GM21515 (cell line): Measurements from ENCODE around the gene MLLT10.
"Not testable (repeated sequence)": the region's sequence is repeated elsewhere in the genome, so short reads cannot be mapped to it uniquely, and the experiment has no call there.

ENCODE experiments used
- ATAC-seq: cut with Tn5 transposase; IDR thresholded peaks from one replicate; pipeline ENCODE4 v1.9.1; 2021; ENCODE audit not compliant: unreplicated experiment

MLLT10 gene

DNA sequence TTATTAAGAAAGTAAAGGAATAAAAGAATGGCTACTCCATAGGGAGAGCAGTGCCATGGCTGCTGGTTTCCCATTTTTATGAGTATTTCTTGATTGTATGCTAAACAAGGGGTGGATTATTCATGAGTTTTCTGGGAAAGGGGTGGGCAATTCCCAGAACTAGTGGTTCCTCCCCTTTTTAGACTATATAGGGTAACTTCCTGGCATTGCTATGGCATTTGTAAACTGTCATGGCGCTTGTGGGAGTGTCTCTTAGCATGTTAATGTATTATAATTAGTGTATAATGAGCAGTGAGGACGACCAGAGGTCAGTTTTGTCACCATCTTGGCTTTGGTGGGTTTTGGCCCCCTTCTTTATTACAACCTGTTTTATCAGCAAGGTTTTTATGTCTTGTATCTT is 40.5 kb downstream of the MLLT10 start:
- ATAC-seq: not testable (repeated sequence)

DNA sequence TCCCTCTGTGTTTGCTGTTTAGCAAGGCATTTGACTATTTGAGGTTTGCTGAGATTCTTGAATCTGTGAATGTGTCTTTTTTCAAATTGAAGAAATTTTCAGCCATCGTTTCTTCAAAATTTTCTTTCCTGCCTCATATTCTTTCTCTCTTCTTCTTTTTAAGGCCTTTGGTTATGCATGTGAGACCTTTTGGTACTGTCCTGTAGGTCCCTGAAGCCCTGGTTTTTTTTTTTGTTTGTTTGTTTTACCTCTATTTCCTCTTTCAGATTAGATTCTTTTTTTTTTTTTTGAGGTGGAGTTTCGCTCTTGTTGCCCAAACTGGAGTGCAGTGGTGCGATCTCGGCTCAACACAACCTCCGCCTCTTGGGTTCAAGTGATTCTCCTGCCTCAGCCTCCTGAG is 45.3 kb downstream of the MLLT10 start:
- no peak for ATAC-seq

DNA sequence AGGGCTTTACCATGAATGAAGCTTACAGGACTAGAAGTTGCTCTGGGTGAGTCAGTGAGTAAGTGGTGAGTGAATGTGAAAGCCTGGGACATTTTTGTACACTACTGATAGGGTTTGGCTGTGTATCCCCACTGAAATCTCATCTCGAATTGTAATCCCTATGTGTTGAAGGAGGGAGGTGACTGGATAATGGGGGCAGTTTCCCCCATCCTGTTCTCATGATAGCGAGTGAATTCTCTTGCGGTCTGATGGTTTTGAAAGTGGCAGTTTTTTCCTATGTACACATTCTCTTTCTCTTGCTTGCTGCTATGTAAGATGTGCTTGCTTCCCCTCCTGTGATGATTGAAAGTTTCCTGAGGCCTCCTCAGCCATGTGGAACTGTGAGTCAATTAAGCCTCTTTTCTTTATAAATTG is 47.4 kb downstream of the MLLT10 start:
- ATAC-seq: peak; percentile 59

DNA sequence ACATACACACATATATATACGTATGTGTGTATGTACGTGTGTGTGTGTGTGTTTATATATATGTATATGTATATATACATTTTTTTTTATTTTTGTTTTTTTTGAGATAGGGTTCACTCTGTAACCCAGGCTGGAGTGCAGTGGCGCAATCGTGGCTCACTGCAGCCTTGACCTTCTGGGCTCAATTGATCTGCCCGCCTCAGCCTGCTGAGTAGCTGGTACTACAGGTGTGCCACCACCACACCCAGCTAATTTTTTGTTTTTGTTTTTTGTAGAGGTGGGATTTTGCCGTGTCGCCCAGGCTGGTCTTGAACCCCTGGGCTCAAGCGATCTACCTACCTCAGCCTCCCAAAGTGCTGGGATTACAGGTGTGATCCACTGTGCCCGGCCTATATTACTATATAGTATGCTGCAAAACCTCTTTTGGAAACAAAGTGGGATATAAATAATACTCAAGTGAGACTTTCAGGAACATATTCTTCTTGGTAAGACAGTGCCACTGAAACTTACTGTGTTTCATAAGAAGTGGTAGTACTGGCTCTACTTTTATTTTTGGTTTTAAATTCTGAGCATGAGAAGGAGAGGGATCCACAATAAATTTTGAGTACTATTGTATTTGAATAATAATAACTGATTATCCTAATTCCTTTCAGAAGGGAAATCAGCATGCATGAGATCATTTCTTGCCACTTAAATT is 51.0 kb downstream of the MLLT10 start:
- ATAC-seq: no peak

DNA sequence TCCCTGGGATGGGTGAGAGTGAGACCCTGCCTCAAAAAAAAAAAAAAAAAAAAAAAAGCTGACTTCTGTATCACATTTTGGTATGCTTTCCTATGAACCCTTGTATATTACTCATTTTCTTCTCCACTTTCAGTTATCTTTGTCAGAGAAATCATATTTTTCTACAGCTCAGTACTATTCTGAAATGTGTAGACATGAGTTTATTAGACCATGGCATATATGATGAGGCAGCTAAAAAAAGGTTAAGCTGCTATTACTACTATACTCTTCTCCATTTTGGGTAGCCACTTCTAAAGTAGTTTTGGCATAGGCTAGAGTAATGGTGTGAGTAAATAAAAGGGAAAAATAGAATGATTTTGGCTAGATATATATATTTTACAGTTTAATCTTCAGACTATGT is 53.4 kb downstream of the MLLT10 start:
- no peak for ATAC-seq

DNA sequence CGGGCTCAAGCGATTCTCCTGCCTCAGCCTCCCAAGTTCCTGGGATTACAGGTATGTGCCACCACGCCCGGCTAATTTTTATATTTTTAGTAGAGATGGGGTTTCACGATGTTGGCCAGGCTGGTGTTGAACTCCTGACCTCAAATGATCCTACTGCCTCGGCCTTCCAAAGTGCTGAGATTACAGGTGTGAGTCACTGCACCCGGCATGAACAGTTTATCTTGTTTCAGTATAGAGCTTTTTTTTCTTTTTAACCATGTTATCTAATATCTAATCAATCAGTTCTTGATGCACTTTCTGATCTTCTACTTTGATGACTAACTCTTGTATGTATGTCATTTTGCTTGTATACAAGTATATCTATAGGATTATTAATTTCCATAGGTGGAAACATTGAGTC is 54.1 kb downstream of the MLLT10 start:
- ATAC-seq: not testable (repeated sequence)

DNA sequence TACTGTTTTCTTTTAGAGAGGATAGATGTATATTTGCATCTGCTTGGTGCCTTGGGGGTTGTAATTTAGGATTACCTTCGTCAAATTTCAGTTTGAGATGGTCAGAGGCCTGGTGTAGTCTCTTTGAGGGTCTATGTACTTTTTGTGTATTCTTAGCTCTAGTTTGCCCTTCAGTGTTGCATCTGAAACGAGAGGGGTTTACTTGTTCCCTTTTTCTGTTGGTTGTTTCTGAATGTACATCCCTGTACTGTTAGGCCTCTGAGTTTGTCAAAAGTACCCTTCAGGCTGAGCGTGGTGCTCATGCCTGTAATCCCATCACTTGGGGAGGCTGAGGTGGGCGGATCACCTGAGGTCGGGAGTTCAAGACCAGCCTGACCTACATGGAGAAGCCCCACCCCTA is 60.0 kb downstream of the MLLT10 start:
- ATAC-seq: no peak

DNA sequence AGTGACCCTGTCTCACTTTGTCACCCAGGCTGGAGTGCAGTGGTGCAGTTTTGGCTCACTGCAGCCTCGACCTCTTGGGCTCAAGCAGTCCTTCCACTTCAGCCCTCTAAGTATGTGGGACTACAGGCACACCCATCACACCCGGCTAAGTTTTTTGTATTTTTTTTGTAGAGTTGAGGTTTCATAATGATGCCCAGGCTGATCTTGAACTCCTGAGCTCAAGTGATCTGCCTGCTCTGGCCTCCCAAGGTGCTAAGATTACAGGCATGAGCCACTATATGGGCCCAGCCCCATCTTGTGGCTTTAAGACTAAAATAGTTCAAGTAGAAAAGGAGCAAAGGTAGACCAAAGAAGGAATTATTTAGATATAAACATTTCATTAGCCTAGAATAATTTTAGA is 65.5 kb downstream of the MLLT10 start:
- ATAC-seq: no peak

DNA sequence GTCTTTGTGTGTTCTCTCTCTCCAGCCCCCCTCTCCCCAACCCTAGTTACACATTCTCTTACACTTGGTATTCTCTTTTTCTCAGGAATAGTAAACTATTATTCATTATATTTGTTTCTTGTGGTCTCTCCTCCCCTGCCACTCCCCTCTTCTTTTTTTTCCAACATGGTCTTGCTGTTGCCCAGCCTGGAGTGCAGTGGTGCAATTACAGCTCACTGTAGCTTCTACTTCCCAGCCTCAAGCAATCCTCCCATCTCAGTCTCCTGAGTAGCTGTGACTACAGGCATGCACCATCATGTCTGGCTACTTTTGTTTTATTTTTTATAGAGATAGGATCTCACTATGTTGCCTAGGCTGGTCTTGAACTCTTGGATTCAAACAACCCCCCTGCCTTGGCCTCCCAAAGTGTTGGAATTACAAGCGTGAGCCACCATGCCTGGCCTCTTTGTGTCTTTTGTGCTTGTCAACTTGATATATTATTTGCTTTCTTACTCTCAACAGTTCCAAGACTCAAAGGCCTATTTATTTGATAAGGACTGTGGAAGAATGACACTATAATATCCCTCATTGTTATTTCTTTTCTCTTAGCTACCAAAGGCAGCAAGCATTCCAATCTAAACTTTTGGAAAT is 66.9 kb downstream of the MLLT10 start:
- no peak for ATAC-seq

DNA sequence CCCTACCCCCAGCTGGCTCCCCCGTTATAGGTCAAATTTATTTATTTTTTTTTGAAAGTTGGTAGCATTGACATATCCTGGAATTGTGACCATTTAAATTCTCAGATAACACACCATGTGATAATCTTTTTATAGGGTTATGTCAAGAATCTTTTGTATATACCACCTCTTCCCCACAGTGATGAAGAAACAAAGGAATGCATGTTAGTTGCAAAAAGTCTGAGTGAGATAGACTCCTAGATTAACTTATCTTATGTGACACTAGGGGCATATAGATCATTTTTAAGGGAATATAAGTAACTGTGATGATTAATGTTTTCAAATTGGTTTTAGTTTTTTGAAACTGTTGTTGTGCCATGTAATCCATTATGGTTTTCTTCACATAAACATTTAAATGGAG is 68.3 kb downstream of the MLLT10 start:
- ATAC-seq: no peak

DNA sequence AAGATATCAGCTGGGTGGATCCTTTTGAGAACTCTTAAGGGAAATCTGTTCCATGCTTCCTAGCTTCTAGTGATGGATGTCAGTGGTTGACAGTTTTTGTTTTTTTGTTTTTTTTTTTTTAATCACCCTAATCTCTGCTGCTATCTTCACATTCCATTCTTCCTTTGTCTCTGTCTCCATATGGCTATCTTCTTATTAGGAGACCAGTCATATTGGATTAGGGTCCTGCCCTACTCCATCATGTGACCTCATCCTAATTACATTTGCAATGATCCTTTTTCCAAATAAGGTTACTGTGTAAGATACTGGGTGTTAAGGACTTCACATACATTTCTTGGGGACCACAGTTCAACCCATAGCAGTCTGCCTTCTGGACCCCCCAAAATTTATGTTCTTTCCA is 69.7 kb downstream of the MLLT10 start:
- ATAC-seq: no peak

DNA sequence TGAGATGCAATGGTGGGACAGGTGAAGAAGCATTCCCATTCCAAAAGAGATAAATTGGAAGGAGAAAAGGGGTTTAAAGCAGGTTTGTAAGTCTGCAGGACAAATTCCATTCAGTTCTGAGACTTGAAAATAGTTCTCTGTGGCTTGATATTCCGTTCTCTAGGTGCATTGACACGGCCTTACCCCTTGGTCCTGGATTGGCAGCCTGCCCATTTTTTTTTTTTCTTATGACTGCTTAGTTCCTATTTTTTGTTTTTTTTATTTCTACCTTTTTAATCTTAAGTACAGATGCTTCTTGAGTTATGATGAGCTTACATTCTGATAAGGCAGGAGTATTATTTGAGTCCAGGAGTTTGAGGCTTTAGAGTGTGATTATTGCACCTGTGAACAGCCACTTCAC is 70.6 kb downstream of the MLLT10 start:
- no peak for ATAC-seq

DNA sequence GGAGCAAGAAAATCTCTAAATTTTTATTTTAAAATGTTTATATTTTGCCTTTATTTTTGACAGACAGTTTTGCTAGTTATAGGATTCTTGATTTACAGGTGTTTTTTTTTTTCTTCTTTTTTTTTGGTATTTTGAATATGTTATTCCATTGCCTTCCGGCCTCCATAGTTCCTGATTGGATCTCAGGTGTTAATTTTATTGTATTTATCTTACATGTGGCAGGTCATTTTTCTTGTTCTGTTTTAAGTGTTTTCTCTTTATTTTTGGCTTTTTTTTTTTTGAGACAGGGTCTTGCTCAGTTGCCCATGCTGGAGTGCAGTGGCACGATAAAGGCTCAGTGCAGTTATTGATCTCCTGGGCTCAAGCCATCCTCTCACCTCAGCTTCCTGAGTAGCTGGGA is 73.9 kb downstream of the MLLT10 start:
- ATAC-seq: no peak

DNA sequence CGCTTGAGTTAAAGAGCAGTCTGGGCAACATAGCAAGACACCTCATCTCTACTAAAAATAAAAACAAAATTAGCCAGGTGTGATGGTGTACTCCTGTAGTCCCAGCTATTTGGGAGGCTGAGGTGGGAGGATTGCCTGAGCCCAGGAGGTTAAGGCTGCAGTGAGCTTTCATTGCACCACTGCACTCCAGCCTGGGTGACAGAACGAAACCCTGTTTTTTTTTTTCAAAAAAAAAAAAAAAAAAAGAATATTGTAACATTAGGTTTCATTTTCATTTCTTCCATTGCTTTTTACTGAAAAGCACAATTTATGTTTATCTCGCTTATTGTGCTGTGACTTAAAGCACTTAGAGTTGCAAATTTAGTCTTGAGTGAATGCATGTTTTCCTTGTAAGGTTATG is 80.0 kb downstream of the MLLT10 start:
- no peak for ATAC-seq

DNA sequence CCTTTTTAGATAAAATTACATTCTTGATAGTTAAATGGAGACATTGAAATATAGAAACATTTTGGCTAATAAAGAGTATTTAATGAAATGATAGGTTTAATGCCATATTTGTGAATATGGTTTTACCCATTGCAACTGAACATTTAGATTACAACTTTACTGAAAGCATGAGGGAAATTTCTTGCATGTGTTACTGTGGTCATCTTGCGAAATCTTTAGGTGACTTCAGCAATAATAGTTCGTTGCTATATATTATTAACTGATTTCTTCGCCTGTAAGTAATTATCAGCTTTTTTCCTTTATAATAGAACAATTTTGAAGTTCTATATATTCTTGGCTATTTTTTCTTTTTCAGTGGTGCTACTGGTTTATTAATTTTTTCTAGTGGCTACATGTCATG is 83.2 kb downstream of the MLLT10 start:
- no peak for ATAC-seq

DNA sequence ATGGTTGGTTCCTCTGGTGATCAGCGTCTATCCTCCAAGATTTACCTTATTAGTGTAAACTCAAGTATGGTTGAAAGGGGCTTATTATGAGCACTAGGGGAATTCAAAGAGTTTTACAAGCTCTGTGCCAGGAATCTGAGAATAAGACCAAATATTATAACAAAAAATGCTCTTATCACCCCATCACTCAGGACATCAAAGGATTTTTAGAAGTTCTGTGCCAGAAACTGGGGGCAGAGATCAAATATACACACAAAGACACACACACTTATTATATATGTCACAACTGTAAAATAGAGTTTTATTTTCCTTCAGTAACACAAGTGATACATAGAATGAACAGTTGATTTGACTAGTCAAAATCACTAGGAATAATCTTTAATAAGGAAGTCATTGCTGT is 89.3 kb downstream of the MLLT10 start:
- ATAC-seq: no peak

DNA sequence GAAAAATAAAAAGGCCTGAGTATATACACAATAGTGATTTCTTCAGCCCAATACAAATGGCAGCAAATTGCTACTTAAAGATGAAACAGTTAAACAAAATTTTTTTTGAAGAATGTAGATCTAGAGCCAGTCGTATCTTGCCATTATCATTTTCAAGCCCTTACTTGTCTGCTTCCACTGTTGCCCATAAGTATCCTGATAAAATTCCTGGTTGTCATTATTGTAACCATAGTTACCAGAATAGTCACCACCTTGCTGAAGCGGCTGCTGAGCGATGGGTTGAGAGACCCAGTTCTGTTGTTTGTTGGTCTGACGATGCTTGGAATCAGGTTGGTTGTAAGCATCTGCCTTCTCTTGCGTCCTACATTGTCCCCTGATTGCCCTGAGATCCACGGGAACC is 90.4 kb downstream of the MLLT10 start:
- ATAC-seq: not testable (repeated sequence)

DNA sequence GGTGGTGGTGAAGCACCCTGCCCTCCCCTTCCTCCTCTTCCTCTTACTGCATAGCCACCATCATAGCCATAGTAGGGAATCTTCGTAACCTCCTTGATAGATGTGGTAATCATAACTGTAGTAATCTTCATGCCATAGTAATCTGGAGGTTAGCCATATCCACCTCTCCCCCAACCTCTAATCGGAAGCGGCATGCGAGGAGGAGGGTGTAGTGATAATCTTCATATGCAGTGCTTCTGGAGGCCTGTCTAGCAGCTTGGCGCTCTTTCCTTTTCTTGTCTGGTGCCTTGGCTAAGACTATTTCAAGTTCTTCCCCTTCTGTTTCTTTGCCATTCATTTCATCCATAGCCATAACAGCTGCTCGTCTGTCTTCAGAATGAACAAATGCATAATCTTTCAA is 90.9 kb downstream of the MLLT10 start:
- no peak for ATAC-seq

DNA sequence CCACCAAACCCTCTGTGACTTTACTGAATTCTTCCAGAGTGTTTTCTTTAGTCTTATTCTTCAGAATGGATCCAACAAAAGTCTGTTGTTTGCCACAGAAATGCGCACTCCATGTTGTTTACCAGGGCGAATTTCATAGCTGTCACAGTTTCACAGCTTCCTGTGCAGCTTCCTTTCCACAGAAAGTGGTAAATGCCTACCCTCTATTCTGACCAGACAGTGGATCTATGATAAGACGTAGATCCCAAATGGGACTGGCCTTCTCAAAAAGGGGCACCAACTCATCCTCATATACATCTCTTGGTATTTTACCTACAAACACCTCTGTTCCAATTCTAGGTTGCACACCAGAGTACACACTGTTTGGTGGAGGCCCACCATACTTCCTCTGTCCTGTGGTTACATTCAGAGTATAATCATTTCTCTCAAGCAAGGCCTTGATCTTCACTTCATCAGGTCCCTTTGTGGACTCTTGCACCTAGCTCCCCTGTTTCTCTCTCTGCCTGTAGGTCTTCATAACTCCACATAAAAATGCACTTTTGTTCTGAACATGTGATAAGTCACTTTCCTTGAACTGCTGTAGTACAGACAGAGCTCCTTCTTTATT is 91.7 kb downstream of the MLLT10 start:
- no peak for ATAC-seq

DNA sequence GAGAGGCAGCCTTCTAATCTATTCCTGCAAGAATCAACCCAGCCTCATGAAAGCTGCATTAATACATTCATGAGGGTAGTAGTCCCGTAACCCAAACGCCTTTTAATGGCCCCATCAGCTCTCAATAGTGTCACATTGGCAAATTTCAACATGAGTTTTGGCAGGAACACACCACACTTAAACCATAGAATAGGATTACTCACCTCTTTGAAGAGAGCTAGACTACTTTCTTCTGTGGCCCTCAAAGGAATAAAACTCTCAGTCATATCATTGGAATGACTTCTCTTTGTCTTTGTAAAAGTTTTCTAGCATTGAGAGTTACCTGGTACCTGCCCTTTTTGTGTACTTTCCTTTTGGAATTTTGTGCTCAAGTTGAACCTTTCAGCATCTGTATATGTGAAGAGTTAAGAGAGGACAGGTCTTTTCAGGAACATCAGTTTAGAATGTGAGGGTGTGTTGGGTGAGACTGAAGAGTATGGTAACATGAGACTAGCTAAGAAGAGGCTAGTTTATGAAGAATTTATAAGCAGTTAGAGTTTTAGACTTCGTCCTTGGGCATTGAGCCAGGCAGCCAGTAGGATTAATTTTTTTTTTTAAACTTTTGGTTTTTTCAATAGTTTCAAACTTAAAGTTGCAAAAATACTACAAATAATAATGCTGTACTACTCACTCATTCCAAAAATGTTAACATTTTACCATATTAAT is 92.6 kb downstream of the MLLT10 start:
- ATAC-seq: no peak

DNA sequence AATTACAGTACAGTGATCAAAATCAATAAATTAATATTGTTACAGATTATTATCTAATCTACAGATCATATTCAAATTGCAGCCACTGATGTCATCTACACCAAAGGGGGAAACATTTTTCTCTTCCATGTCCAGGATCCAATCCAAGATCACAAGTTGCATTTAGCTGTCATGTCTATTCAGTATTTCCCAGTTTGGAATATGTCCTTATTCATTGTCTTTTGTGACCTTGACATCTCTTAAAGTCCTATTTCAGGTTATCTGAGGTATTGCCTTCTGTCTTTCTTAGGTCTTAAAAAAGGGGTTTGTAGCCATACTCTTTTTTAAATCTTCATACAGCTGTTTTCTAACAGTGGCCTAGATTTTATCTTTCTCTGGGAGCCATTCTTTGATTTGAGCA is 93.3 kb downstream of the MLLT10 start:
- ATAC-seq: no peak

DNA sequence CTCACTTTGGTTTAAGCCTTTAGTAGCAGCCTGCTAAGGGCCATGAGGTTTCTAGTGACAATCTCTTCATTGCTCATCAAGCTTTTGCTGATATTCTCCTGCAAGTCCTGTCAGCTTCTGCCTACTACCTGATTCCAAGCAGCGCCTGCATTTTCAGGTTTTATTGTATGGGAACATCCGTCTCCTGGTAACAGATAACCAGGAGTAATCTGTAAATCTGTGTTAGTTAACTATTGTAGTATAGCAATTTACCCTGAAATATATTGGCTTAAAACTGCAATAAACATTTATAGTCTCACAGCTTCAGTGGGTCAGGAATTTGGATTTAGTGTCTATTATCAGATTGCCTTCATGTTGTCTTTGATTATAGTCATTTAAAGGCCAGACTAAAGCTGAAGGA is 94.0 kb downstream of the MLLT10 start:
- ATAC-seq: no peak
